NCI-H82 treated with DMSO at 0.1 percent for 48 hours (cell line): Measurements from ENCODE around the gene TMC8.
"Not testable (repeated sequence)": the region's sequence is repeated elsewhere in the genome, so short reads cannot be mapped to it uniquely, and the experiment has no call there.

Experiments
- DNase-seq: peaks from one replicate; lab custom pipeline; 2025; ENCODE audit not compliant: unreplicated experiment; lab: John Stamatoyannopoulos, UW

Gene TMC8, protein sequence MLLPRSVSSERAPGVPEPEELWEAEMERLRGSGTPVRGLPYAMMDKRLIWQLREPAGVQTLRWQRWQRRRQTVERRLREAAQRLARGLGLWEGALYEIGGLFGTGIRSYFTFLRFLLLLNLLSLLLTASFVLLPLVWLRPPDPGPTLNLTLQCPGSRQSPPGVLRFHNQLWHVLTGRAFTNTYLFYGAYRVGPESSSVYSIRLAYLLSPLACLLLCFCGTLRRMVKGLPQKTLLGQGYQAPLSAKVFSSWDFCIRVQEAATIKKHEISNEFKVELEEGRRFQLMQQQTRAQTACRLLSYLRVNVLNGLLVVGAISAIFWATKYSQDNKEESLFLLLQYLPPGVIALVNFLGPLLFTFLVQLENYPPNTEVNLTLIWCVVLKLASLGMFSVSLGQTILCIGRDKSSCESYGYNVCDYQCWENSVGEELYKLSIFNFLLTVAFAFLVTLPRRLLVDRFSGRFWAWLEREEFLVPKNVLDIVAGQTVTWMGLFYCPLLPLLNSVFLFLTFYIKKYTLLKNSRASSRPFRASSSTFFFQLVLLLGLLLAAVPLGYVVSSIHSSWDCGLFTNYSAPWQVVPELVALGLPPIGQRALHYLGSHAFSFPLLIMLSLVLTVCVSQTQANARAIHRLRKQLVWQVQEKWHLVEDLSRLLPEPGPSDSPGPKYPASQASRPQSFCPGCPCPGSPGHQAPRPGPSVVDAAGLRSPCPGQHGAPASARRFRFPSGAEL

DNA sequence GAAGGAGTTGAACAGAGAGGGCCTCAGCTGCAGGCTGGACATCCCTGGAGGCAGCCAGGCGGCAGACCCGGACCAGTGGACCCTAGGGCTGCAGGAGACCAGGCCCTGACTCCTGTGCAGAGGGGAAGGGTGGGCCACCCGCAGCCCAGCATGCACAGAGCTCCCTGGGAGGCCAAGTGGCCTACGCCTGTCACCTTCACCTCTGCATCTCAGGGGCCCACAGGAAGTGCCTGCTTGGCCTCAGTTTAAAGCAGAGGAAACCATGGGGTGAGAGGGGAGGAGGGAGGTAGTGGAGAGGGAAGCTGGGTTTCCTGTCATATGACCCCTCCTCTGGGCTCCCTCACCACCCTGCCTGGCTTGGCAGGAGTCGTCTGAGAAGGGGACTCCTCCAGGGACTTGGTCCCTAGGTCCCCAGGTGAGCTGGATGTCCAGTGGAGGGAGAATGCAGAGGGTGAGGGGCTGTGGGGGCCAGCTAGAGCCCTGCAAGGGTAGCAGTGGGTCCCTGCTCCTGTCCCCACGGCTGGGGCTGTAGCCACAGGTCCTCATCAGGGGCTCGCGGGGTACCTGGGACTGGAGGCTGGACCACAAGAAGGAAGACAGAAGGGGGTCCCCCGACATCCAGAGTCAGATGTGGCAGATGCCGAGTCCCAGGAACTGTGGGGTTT is at the start of gene TMC8:
TSS of gene TMC8 (plus strand) at position 335 of the 665 bp plus-strand sequence. CDS start 818 bp downstream, outside the sequence.
- no peak for DNase-seq

DNA sequence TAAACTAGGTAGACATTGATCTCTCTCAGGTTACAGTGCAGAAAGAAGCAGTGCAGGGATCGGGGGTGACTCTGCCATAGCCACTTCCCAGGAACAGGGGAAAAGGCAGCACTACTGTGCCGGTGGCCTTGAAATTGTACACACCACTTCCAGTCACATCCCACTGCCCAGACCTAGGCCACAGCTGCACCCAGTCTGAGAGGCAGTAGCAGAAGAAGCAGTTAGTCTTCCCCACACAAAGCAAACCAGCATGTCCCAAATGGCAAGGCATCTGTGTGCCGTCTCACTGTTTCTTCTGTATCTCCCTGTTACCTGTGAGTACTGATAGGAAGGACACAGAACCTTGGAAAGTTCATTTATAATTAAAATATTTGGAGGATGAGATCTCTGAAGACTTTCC is 49.0 kb upstream of the TMC8 start:
- DNase-seq: no peak

DNA sequence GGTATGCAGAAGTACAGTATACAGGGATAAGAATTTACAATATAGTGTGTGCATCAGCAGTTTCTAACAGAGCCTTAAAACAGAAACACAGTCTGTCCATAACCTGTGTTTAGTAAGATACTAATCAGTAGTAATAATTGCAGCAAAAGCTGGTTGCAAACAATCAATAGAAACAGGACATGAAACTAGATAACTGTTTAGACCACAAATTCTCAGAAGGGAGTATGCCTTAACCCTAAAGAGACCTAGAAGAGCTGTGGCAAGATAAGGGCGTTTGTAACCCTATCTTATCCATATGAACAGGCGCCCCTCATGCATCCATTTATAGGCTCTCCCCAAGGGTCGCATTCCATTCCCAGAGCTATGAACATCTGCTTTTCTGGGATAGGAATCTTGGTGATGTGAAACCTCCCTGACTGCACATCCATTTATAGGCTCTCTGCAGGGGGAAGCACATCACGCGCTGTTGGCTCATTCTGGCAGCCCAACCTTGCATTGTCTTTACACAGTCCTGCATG is 48.2 kb upstream of the TMC8 start:
- DNase-seq: not testable (repeated sequence)

DNA sequence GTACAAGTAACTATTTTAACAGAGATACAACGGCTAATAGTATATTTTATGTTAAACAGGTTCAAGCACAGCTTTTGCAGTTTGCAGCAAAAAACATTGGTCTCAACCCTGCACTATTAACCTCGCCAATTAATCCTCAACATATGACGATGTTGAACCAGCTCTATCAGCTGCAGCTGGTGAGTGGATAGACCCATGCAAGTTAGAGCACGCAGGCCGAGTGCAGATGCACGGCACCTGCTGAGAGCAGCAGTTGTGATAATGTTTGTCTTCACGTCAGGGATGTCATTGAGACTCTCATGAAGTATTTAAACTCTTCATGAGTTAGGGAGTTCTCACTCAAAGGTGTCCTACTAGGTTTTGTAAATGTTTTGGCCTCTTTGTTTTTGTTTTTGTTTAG is 47.6 kb upstream of the TMC8 start:
- no peak for DNase-seq

DNA sequence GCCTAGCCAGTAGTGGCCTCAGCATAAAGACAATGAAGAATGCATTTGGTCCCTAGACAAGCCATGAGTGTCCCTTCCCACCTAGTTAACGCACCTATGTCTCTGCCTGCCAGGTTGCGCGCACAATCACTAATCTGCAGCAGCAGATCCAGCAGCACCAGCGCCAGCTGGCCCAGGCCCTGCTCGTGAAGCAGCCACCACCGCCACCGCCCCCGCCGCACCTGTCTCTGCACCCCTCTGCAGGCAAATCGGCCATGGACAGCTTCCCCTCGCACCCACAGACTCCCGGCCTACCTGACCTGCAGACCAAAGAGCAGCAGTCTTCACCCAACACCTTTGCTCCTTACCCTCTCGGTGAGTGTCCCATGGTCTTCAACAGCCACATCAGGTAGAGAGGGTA is 43.8 kb upstream of the TMC8 start:
- DNase-seq: no peak

DNA sequence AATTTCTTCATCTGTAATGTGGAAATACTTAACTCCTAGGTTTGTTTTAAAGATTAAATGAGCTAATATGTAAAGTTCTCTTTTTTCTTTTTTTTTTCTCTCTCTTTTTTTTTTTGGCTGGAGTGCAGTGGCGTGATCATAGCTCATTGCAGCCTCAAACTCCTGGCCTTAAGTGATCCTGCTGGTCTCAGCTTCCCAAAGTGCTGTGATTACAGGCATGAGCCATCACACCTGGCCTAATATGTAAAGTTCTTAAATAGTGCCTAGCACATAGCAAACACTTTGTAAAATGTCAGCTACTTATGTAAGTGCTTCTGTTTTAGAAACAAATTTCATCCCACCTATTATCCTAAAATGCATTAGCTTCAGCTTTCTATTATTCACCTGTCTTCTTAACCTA is 42.0 kb upstream of the TMC8 start:
- DNase-seq: no peak

DNA sequence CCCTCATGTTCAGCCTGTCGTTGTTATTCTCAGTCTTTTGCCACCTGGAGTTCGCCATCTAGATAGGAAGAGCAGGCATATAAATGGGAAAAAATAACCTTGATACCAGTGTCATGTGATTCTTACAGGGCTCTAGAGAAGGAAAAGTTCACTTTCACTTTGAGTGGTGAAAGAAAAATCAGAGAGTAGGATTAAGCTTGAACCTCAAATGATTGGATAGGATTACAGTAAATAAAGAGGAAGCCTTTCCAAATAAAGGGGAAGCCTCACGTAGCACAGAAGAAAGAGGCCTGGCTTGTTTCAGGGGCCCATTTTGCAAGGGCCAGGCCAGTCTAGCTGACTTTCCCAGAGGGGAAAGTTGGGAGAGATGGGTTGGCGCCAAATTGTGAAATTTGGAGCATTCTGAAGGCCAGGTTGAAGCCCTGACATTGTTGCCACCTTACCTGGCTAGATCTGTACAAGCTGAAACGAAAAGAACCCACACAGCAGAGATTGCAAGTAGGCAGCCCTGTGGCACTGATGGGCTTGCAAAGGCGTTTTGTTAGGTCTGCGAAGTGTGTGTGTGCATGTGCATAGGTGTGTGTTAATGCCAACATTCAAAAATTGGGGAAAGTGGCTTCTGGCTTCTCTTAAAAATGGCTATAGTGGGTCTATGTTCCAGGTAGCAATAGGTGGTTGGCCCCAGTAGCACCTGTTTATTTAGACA is 40.8 kb upstream of the TMC8 start:
- DNase-seq: no peak

DNA sequence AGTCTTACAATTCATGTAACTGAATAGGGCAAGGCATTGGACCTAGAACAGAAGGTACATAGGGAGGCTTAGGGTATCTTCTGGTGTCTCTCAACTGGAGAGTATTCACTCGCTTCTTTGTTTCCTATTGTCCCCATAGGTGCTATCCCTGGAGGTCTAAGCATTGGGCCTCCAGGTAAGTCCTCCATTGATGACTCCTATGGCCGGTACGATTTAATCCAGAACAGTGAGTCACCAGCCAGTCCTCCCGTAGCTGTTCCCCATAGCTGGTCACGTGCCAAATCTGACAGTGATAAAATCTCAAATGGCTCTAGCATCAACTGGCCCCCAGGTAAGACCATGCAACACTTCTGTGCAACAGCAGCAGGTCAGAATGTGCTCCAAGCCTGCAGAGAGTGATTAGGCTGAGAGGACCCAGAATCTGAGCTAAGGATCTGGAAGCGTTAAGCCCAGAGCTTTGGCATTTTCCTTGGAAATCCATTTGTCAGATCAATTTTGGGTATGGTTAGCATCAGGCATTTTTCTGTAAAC is 37.7 kb upstream of the TMC8 start:
- no peak for DNase-seq

DNA sequence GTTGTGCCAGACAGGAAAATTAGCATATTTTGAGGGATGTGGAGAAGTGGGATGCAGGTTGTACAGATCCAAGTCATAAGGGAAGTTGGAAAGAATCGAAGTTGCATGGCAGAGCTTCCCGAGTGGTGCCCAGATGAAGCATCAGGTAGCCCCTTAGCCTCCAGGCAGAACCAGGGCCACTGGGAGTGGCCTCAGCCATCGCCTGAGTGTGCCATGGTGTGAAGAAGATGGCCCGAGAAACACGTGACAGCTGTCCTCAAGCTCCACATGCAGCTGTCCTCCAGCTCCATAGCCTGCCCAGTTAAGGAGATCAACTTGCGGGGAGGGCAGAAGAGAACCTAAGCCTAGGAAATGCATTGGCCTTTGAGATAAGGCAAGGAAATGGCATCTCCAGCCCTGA is 35.5 kb upstream of the TMC8 start:
- no peak for DNase-seq

DNA sequence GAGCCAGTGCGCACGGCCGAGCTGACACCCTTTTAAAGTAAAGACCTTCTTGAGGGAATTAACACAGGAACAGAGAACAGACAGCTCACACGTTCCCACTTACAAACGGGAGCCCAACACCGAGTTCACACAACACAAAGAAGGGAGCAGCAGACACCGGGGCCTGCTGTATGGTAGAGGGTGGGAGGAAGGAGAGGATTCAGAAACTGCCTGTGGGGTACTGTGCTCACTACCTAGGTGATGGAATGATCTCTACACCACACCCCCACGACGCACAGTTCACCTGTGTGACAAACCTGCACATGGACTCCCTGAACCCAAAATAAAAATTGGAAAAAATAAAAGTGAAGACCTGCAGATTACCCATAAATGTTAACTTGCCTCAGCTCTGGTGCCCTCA is 34.5 kb upstream of the TMC8 start:
- DNase-seq: no peak

DNA sequence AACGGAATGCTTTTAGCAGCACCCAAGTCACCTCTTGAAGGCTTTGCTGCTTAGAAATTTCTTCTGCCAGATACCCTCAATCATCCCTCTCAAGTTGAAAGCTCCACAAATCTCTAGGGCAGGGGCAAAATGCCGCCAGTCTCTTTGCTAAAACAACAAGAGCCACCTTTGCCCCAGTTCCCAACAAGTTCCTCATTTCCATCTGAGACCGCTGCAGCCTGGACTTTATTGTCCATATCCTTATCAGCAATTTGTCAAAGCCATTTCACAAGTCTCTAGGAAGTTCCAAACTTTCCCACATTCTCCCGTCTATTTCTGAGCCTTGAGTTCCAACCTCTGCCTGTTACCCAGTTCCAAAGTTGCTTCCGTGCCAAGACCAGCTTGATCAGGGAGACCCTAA is 29.5 kb upstream of the TMC8 start:
- DNase-seq: no peak

DNA sequence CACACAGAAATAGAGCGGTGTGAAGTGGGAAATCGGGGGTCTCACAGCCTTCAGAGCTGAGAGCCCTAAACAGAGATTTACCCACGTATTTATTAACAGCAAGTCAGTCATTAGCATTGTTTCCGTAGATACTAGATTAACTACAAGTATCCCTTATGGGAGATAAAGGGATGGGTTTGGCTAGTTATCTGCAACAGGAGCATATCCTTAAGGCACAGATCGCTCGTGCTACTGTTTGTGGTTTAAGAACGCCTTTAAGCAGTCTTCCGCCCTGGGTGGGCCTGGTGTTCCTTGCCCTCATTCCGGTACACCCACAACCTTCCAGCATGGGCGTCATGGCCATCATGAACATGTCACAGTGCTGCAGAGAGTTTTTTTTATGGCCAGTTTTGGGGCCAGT is 29.0 kb upstream of the TMC8 start:
- DNase-seq: no peak

DNA sequence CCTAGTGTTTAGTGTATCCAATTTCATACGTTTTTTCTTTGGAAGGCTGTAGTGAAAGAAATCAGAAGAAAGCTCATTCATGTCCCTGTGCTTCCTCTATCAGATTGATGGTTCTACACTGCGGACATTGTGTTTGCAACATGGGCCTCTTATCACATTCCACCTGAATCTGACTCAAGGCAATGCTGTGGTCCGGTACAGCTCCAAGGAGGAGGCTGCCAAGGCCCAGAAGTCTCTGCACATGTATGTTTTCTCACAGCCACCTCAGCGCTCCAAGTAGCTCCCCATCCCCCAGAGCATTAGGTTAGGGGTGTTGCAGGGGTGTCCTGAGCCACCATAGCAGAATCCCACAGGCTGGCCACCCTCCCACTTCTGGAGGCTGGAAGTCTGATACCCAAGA is 27.3 kb upstream of the TMC8 start:
- DNase-seq: no peak

DNA sequence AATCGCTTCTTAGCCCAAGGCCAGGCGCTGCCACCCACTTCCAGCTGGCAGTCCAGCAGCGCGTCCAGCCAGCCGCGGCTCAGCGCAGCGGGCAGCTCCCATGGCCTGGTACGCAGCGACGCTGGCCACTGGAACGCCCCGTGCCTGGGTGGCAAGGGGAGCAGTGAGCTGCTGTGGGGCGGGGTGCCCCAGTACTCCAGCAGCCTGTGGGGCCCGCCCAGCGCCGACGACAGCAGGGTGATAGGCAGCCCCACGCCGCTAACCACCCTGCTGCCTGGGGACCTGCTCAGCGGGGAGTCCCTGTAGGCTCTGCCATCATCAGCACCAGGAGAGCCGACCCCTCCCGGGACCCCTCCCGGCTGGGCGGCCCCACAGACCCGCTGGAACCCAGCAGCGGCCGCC is 26.0 kb upstream of the TMC8 start:
- DNase-seq: no peak

DNA sequence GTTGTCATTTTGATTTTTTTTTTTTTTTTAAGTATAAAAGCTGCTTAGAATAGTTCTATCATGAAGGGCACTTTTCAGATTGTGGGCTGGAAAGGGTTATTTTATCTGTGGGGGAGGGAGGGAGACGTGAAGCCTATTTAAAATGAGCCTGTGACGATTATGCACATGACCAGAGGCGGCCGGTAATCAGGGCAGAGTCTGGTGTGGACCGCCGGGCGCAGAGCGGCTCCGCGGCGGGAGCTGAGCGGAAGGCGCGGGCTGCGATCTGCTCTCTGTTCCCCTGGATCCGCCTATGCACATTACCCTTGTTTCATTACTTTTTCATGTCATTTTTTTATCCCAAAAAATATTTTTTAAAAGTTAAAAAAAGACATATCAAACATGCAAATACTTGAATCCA is 25.5 kb upstream of the TMC8 start:
- DNase-seq: no peak

DNA sequence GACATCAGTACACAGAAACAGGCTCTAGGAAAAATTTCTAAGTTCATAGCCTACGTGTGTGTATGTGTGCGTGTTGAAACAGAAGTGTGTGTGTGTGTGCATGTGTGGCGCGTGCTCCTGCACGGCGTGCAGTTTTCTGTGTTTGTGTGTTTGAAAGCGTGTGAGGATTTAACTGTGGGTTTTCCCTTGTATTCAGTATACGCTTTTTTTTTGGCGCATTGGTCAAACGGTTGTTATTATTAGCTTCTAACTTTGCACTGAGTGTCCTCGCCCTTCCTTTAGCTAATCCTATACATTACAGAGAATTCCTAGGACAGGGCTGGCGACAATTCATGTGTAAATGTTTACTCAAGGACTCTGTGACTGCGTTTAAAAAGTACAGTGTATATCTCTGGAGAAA is 25.0 kb upstream of the TMC8 start:
- no peak for DNase-seq

DNA sequence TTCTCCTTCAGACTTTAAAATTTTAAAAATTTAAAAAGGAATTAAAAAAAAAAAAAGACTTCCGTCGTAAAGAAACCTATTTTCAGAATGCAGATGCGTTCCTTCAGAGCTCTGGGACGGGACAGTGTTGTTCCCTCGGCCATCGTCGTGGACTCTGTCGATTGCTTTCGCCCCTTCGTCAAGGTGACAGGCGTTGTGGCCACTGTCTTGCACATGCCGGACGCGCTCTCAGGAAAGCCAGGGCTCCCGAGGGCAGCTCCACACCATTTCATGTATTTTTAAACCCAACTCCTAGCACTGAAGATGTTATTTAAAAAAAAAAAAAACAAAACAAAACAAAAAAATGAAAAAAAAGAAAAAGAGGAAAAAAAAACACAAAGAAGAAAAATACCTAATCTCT is 24.4 kb upstream of the TMC8 start:
- no peak for DNase-seq

DNA sequence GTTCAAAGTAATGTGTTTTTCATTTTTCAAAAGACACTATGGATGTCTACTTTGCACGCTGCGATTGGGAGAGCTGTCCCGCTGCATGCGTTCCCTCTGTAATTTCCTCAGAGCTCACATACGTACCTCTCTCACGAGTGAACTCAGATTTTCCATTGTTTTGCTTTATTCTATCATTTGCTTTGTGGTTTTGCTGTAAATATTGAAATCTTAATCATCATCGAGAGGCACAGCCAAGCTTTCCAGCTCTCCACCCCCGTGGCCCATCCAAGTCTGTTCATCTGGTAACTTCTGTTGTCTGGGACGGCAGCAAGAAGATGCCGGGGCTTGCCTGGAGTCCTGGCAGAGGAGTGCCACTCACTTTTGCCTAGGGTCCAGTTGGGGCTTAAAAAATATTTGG is 23.1 kb upstream of the TMC8 start:
- DNase-seq: no peak

DNA sequence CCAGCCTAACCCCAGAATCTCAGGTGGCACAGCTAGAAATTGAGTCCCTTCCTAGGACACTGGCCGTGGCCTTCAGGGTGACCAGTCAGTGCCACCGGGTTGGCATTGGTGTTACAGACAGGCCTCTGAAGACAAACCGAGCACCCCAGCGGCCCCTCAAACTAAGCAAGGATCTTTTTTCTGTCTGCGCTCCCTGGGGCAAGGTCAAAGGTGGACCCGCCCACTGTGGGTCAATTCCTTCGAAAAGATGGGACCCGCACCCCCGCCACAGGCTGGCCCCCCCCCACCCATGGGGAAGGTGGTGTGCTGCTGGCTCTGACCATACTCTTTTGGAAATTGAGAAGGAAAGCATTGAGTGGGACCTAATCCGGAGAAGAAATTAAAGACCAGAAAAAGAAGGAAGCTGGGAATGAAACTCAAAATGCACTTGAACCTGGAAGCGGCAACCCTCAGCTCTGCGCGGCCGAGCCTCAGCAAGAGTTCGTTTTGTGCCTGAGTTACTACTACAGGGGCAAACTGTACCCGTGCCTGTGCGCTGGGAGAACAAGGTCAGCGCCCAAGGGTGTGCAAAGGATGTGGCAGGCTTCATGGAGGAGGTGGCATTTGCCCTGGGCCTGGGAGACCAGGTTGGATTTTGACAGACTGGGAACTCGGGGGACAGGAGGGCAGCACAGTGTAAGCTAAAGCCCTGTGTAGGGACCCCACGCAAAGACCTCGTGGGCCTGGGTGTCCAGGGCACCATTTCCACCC is 22.4 kb upstream of the TMC8 start:
- DNase-seq: no peak
